ENCODE measurements around the gene LAMA1.

DNA sequence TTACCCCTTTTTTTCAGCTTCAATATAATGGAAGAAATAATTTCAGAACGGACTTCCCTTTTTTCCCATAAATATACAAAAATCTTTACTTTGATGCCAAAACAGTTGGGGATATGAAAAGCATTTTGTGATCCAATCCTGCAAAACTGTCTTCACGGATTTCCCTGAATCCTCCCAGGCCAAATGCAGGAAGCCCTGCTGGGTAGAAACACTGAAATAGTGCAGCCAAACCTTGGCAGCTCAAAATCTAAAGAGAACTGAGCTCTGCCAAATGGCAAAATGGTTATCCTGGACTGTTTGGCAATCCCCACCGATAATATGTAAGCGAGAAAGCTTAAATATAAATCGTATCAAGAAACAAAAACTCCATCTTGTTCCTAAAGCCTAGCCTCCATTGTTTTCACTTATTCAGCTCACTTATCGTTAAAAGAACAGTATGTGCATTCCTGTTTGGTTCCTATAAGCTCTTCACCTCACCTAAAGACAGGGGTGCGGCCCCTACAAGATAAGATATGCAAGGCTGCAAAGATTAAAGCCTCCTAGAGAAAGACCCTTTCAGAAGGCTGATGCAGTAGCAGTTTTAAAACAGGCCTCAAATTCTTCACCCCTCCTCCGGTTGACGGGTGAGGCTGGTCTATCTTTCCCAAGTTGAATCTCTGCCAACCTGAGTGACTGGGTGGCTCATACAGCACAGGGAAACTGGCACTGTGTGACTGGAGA, 48.6 kb downstream of the LAMA1 start:
- TF ChIP-seq POLR2A (IDR thresholded peaks at IDR 0.05): no peak
- TF ChIP-seq, protein P1, sequence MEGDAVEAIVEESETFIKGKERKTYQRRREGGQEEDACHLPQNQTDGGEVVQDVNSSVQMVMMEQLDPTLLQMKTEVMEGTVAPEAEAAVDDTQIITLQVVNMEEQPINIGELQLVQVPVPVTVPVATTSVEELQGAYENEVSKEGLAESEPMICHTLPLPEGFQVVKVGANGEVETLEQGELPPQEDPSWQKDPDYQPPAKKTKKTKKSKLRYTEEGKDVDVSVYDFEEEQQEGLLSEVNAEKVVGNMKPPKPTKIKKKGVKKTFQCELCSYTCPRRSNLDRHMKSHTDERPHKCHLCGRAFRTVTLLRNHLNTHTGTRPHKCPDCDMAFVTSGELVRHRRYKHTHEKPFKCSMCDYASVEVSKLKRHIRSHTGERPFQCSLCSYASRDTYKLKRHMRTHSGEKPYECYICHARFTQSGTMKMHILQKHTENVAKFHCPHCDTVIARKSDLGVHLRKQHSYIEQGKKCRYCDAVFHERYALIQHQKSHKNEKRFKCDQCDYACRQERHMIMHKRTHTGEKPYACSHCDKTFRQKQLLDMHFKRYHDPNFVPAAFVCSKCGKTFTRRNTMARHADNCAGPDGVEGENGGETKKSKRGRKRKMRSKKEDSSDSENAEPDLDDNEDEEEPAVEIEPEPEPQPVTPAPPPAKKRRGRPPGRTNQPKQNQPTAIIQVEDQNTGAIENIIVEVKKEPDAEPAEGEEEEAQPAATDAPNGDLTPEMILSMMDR (IDR thresholded peaks at IDR 0.05): no peak
